H1 (cell line): ENCODE measurements around the gene LTA4H. TPM values are rescaled to one million over a fixed set of nuclear protein-coding genes. Genes with fewer than 3 reads are reported as not detected.
A peak's percentile ranks its signal among the peaks of the same experiment; 100 is the strongest.

Source experiments
- CHD1 ChIP-seq: IDR thresholded peaks from 2 replicates; pipeline ENCODE4 v1.6.1; 2012; ENCODE audit warnings: low read depth, low read length, improper control_type of control experiment
- NANOG ChIP-seq: IDR thresholded peaks from 2 replicates; pipeline ENCODE4 v1.6.1; 2011; ENCODE audit warnings: low read length, low read depth, mild to moderate bottlenecking, inconsistent platforms; ENCODE audit not compliant: insufficient read depth, poor library complexity, severe bottlenecking
- POLR2AphosphoS5 ChIP-seq: IDR thresholded peaks from 2 replicates; pipeline ENCODE4 v1.6.1; 2011; ENCODE audit warnings: low read depth, low read length
- RAD21 ChIP-seq, 2 experiments: IDR thresholded peaks in 1 of 2; conservative IDR thresholded peaks in 1 of 2; 2 replicates each; pipeline ENCODE4 v1.6.1; 2011; ENCODE audit warnings: low read depth in 2 of 2, low read length in 2 of 2, improper control_type of control experiment in 1 of 2, inconsistent platforms in 1 of 2, mild to moderate bottlenecking in 1 of 2, moderate library complexity in 1 of 2
- RBBP5 ChIP-seq: IDR thresholded peaks from 2 replicates; pipeline ENCODE4 v1.7.1; 2012; ENCODE audit warnings: low read depth, mild to moderate bottlenecking, inconsistent platforms, low read length, moderate library complexity, borderline replicate concordance
- SP2 ChIP-seq: IDR thresholded peaks from 2 replicates; pipeline ENCODE4 v1.6.1; 2012; ENCODE audit warnings: mild to moderate bottlenecking, low read length, inconsistent platforms
- SUZ12 ChIP-seq: fragments of 200-600 bp; sonication (generic); IDR thresholded peaks from 2 replicates; pipeline ENCODE4 v1.6.1; 2012; ENCODE audit warnings: mild to moderate bottlenecking, inconsistent platforms, low read length, moderate library complexity, mixed read lengths
- ZNF274 ChIP-seq: IDR thresholded peaks from 2 replicates; pipeline ENCODE4 v1.7.0; 2012; ENCODE audit warnings: low read length, borderline replicate concordance; ENCODE audit errors: extremely low read depth
- polyA plus RNA-seq, 7 experiments: library from polyadenylated mRNA; depleted of rRNA in 3 of 7; stranded (reverse) in 5 of 7; unstranded in 2 of 7; fragments of >200 nt in 5 of 7; fragments of 200-250 nt in 2 of 7; gene quantifications; 1 replicate in 5 of 7; 2 replicates in 1 of 7; 4 replicates in 1 of 7; pipeline versions ENCODE4 v1.2.1 to v1.2.3, GENCODE V29; 2011 to 2013; ENCODE audit warnings: missing spikeins in 2 of 7, mixed read lengths in 2 of 7
- total RNA-seq: library from RNA; stranded (reverse); fragmentation: NEBNext Ultra II Directional; extraction: Animal tissue kit (Norgen Biotek cat#: 25700); gene quantifications from 2 replicates; pipeline ENCODE4 v1.2.1, GENCODE V29; 2021
- TF ChIP-seq, protein P1 (sequence below): IDR thresholded peaks from 2 replicates; pipeline ENCODE4 v1.6.1; 2011; ENCODE audit warnings: low read length, improper control_type of control experiment
- TF ChIP-seq, protein P2 (sequence below): fragments of 300-600 bp; sonication (generic); IDR thresholded peaks from 2 replicates; pipeline ENCODE4 v1.7.1; 2012; ENCODE audit warnings: low read length, moderate library complexity, mild to moderate bottlenecking, inconsistent platforms; ENCODE audit not compliant: insufficient replicate concordance

The LTA4H gene
- total and polyA plus RNA-seq, 2 of the 8 experiments (the other 6 are each of a cell fraction or from before 2014, with no cell fraction given): 106 to 167 TPM

DNA sequence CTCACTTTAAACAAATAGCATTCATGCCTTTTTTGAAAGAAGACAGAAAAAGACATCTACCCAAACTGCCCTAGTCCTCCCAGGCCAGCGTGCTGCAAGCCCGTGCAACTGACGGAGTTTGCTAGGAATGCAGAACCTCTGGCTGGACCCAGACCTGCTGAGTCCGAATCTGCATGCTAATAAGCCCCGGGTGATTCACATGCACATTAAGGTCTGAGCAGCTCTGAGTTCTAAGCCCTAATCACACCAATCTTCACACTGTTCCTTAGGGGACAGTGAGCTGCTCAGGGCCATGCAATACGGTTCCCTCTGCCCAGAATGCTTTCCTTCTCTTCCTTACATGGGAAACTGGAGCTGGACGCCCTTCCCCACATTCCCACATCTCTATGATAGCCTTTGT is 64.5 kb downstream of the LTA4H start (continued):
- TF ChIP-seq RAD21 (IDR thresholded peaks at IDR 0.05 in 1 of 2, conservative IDR thresholded peaks at IDR 0.05 in 1 of 2; ENCODE audit: low read depth in 2 of 2, low read length in 2 of 2) (no peak), RBBP5 (no peak), SP2 (no peak), POLR2AphosphoS5 (peak; percentile 11; the same call in 1 of the 2 replicates), SUZ12 (no peak), ZNF274 (no peak), CHD1 (no peak), NANOG (no peak)
- TF ChIP-seq, protein P1, sequence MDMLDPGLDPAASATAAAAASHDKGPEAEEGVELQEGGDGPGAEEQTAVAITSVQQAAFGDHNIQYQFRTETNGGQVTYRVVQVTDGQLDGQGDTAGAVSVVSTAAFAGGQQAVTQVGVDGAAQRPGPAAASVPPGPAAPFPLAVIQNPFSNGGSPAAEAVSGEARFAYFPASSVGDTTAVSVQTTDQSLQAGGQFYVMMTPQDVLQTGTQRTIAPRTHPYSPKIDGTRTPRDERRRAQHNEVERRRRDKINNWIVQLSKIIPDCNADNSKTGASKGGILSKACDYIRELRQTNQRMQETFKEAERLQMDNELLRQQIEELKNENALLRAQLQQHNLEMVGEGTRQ: no peak
- TF ChIP-seq, protein P2, sequence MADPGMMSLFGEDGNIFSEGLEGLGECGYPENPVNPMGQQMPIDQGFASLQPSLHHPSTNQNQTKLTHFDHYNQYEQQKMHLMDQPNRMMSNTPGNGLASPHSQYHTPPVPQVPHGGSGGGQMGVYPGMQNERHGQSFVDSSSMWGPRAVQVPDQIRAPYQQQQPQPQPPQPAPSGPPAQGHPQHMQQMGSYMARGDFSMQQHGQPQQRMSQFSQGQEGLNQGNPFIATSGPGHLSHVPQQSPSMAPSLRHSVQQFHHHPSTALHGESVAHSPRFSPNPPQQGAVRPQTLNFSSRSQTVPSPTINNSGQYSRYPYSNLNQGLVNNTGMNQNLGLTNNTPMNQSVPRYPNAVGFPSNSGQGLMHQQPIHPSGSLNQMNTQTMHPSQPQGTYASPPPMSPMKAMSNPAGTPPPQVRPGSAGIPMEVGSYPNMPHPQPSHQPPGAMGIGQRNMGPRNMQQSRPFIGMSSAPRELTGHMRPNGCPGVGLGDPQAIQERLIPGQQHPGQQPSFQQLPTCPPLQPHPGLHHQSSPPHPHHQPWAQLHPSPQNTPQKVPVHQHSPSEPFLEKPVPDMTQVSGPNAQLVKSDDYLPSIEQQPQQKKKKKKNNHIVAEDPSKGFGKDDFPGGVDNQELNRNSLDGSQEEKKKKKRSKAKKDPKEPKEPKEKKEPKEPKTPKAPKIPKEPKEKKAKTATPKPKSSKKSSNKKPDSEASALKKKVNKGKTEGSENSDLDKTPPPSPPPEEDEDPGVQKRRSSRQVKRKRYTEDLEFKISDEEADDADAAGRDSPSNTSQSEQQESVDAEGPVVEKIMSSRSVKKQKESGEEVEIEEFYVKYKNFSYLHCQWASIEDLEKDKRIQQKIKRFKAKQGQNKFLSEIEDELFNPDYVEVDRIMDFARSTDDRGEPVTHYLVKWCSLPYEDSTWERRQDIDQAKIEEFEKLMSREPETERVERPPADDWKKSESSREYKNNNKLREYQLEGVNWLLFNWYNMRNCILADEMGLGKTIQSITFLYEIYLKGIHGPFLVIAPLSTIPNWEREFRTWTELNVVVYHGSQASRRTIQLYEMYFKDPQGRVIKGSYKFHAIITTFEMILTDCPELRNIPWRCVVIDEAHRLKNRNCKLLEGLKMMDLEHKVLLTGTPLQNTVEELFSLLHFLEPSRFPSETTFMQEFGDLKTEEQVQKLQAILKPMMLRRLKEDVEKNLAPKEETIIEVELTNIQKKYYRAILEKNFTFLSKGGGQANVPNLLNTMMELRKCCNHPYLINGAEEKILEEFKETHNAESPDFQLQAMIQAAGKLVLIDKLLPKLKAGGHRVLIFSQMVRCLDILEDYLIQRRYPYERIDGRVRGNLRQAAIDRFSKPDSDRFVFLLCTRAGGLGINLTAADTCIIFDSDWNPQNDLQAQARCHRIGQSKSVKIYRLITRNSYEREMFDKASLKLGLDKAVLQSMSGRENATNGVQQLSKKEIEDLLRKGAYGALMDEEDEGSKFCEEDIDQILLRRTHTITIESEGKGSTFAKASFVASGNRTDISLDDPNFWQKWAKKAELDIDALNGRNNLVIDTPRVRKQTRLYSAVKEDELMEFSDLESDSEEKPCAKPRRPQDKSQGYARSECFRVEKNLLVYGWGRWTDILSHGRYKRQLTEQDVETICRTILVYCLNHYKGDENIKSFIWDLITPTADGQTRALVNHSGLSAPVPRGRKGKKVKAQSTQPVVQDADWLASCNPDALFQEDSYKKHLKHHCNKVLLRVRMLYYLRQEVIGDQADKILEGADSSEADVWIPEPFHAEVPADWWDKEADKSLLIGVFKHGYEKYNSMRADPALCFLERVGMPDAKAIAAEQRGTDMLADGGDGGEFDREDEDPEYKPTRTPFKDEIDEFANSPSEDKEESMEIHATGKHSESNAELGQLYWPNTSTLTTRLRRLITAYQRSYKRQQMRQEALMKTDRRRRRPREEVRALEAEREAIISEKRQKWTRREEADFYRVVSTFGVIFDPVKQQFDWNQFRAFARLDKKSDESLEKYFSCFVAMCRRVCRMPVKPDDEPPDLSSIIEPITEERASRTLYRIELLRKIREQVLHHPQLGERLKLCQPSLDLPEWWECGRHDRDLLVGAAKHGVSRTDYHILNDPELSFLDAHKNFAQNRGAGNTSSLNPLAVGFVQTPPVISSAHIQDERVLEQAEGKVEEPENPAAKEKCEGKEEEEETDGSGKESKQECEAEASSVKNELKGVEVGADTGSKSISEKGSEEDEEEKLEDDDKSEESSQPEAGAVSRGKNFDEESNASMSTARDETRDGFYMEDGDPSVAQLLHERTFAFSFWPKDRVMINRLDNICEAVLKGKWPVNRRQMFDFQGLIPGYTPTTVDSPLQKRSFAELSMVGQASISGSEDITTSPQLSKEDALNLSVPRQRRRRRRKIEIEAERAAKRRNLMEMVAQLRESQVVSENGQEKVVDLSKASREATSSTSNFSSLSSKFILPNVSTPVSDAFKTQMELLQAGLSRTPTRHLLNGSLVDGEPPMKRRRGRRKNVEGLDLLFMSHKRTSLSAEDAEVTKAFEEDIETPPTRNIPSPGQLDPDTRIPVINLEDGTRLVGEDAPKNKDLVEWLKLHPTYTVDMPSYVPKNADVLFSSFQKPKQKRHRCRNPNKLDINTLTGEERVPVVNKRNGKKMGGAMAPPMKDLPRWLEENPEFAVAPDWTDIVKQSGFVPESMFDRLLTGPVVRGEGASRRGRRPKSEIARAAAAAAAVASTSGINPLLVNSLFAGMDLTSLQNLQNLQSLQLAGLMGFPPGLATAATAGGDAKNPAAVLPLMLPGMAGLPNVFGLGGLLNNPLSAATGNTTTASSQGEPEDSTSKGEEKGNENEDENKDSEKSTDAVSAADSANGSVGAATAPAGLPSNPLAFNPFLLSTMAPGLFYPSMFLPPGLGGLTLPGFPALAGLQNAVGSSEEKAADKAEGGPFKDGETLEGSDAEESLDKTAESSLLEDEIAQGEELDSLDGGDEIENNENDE: no peak
